Activated T-cell treated with anti-CD3 and anti-CD28 coated beads for 24 hours (primary cell): ENCODE results near the gene GOLGA8B.
"Not testable (repeated sequence)": the region's sequence is repeated elsewhere in the genome, so short reads cannot be mapped to it uniquely, and the experiment has no call there.

Source experiments
- DNase-seq: peaks from one replicate; pipeline ENCODE4 v3.0.0-alpha.2; 2020; ENCODE audit warnings: low read depth

Gene GOLGA8B

DNA sequence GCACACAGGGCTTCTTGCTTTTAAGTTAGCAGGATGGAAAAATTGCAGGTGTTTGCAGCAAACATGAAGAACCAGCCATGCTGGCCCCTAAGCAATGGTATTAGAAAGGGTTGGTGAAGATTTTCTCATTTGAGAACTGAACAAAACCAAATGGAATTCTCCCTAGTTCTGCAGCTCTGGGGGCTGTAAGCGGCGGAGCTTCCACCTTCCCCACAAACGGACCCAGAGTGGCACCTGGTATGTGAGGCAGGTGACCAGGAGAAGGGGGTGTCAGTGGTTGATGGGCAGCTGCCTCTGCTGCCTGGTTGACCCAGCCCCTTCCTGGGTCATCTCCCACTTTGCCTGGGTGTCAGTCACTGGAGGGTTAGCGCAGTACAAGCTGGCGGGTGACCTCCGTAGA, 22.6 kb downstream of the GOLGA8B start:
- DNase-seq = not testable (repeated sequence)

DNA sequence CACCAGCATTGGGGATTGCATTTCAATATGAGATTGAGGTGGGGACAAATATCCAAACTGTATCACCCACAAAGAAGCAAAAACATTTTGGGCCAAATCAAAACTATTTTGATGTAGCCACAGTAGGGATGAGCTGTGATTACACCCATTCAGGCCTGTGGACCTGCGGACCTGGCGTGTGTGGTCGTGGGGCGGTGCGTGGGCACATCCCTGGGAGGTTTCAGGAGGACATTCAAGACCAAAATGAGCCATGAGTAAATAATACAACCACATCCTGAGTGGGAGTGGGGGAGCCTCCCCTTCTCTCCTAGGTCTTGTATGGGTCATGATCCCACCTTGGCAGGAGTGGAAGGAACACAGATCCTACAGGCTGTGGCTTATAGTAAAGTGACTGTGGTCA, 23.7 kb downstream of the GOLGA8B start:
- not testable (repeated sequence) for DNase-seq

DNA sequence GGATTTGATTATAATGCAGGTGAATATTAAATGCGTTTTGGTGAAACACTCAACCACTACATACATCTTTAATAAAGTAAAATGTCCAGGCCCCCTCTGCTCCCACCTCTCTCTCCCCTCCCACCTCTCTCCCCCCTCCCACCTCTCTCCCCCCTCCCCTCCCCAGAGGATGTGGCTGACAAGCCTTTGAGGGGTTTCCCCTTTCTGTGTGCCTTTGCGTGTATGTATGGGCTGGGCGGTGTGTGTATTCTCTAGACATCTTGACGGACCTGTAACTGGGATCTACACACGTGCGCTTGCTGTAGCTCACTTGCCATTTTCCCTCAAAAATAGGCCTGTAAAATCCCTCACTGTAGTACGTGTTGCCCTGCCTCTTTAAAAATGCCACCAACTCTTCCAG, 28.3 kb downstream of the GOLGA8B start:
- not testable (repeated sequence) for DNase-seq

DNA sequence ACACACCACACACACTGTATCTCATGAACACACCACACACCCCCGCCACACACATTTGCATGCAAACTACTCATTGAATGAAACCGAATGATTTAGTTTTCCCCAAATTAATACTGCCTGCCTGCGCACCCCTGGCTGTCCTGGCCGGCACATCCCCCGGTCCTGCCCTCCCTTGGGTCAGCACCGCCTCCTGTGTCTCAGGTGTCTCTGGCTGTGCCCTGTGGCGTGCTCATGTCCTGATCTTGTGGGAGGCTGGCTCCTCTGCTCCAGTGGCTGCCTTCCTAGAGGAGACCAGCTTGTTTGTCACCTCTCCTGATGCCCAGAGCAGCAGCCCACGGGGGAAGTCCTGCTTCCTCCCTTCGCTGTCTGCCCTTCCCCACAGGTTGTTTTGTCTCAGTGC, 28.7 kb downstream of the GOLGA8B start:
- not testable (repeated sequence) for DNase-seq

DNA sequence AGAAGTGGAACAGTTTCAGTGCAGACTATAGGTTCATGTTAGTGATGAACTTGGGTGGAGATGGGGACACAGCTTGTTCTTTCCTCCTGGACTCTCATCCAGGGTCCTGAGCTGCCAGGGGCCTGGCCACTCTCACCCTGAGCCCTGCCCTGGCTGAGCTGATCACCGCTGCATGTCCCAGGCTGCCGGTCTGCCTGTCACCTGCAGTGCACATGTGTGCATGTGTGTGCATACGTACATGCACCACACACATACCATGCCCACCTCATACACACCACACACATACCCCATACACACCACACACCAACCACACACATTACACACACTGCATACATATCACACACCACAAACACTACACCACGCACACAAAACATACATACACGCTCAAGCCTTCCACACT, 29.3 kb downstream of the GOLGA8B start:
- DNase-seq = not testable (repeated sequence)

DNA sequence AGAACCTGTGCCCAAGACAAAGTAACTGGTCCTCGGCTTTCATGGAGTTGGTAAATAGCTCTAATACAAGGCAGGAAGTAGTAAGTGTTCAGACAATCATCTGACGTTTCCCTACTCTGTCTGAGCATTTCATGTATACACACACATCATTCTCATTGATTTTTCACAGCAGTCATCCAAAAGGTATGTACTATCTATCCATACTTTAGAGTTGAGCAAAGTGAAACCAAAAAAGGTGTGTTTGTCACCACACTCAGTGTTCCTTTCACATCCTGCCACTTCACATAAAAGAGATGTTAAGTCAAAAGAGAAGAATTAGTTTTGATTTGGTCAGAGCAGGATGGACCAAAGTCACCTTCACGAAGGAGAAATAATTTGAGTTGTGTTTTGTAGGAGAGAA, 33.3 kb downstream of the GOLGA8B start:
- DNase-seq = not testable (repeated sequence)

DNA sequence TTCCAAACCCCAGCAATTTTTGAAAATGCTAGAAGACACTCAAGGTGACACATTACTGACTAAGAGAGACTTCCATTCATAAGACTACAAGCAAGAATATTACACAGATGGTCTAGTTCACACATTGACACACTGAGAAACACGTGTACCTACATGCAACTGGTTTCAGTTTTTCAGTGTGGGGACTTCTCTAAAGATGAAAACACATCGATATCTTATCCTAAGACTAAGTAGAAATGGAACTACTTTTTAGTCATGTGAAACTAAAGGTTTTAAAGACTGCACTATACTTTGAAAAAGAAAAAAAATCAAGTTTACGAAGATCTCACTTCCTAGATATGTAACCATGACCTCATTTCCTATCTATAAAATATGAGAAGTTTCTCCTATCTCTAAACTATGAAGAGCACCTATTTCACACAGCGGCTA, 34.1 kb downstream of the GOLGA8B start:
- DNase-seq = not testable (repeated sequence)

DNA sequence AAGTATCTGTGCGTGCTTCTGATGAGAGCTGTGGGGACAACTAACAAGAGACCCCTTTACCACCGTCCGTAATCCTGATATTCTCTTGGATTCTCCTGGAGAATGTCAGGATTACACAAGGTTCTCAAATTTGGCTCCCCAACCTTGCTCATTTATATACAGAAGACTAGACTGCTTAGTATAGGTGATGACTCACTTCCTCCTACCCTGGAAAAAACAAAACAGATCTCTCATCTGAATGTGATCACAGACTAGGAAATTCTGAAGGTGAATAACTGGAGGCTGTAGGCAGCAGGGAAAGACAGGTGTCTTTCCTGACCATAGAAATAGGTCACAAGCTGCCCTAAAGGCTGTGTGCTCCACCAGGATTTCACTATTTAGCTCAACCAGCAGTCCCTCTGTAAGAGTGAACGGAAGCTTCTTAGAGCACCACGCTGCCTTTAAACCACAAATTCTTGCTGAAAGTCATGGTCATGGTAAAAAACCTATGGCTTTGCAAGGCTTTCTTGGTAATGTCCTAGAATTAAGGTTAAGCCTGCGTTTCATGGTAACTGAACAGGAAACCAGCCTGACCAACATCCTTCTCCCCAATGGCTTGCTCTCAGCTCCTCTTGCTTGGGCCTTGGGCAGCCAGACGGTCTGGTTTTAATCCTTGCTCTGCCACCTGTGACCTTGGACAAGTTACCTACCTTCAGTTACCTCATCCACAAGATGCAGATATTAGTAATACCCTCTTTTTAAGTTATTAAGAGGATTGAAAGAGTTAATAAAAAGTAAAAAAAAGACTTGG, 39.4 kb downstream of the GOLGA8B start:
- not testable (repeated sequence) for DNase-seq

DNA sequence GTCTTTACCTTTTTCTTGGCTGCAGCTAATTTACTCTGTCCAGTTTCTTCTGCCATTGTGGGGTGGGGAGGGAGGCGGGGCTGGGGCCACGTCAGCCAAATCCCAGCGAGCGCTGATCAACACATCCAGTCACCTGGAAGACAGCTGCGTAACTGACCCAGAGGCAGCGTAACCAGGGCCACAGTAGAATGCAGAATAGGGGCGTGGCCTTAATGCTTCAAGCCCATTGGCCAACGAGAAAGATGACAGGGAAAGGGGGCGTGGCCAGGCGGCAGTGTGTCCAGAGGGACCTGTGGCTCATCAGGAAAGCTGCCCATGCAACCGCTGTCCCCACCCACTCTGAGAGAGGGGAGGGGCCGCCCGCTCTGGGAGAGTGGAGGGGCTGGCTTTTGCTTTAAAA, 47.6 kb downstream of the GOLGA8B start:
- not testable (repeated sequence) for DNase-seq
